Chondrocyte (in vitro differentiated cells): ENCODE measurements around the gene PDE5A. TPM values are rescaled to one million over a fixed set of nuclear protein-coding genes. Genes with fewer than 3 reads are reported as not detected.

Source experiments
- DNase-seq: peaks from one replicate; pipeline ENCODE4 v3.0.0; 2021; ENCODE audit warnings: mixed read lengths, low spot score
- H3K27ac Mint-ChIP-seq: one replicate; pipeline ENCODE4 v1.8.0; 2021; ENCODE audit warnings: mild to moderate bottlenecking, moderate library complexity, mixed read lengths; ENCODE audit not compliant: unreplicated experiment
- H3K27me3 Mint-ChIP-seq: 2 replicates; pipeline ENCODE4 v1.8.0; 2021; ENCODE audit warnings: low read depth, mixed read lengths
- H3K36me3 Mint-ChIP-seq: 2 replicates; pipeline ENCODE4 v1.8.0; 2021; ENCODE audit warnings: low read depth, mixed read lengths
- H3K4me1 Mint-ChIP-seq: 2 replicates; pipeline ENCODE4 v1.8.0; 2021; ENCODE audit warnings: low read depth, mild to moderate bottlenecking, mixed read lengths
- H3K4me3 Mint-ChIP-seq: one replicate; pipeline ENCODE4 v1.8.0; 2021; ENCODE audit warnings: mild to moderate bottlenecking, moderate library complexity, mixed read lengths; ENCODE audit not compliant: unreplicated experiment
- H3K9me3 Mint-ChIP-seq: 2 replicates; pipeline ENCODE4 v1.8.0; 2021; ENCODE audit warnings: low read depth, mixed read lengths
- total RNA-seq: library from RNA; stranded (reverse); gene quantifications from 3 replicates; pipeline ENCODE4 v1.2.1, GENCODE V29; 2021
- TF ChIP-seq, protein P1 (sequence below): fragments of 200-600 bp; sonication (generic); IDR thresholded peaks from 2 replicates; pipeline ENCODE4 v1.5.0; 2021; ENCODE audit warnings: antibody characterized with exemption, mild to moderate bottlenecking, moderate library complexity

The PDE5A gene
- total RNA-seq, 1 donor from 2014 or later, result 21.8 TPM

GRCh38 chr4:119625761-119626160 lies 2.8 kb downstream of the PDE5A start:
- H3K9me3 Mint-ChIP-seq, result peaks cover 3% of the 10 kb centered on the region
- no peak overlapping the region for H3K27ac Mint-ChIP-seq
- peak overlapping the region; percentile 85 for H3K4me3 Mint-ChIP-seq
- TF ChIP-seq, protein P1, sequence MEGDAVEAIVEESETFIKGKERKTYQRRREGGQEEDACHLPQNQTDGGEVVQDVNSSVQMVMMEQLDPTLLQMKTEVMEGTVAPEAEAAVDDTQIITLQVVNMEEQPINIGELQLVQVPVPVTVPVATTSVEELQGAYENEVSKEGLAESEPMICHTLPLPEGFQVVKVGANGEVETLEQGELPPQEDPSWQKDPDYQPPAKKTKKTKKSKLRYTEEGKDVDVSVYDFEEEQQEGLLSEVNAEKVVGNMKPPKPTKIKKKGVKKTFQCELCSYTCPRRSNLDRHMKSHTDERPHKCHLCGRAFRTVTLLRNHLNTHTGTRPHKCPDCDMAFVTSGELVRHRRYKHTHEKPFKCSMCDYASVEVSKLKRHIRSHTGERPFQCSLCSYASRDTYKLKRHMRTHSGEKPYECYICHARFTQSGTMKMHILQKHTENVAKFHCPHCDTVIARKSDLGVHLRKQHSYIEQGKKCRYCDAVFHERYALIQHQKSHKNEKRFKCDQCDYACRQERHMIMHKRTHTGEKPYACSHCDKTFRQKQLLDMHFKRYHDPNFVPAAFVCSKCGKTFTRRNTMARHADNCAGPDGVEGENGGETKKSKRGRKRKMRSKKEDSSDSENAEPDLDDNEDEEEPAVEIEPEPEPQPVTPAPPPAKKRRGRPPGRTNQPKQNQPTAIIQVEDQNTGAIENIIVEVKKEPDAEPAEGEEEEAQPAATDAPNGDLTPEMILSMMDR, result no peak
- H3K27me3 Mint-ChIP-seq, result no peaks in the 10 kb centered on the region
- H3K36me3 Mint-ChIP-seq, result no peaks in the 10 kb centered on the region
- peaks cover 29% of the 10 kb centered on the region for H3K4me1 Mint-ChIP-seq
- DNase-seq, result no peak

DNA sequence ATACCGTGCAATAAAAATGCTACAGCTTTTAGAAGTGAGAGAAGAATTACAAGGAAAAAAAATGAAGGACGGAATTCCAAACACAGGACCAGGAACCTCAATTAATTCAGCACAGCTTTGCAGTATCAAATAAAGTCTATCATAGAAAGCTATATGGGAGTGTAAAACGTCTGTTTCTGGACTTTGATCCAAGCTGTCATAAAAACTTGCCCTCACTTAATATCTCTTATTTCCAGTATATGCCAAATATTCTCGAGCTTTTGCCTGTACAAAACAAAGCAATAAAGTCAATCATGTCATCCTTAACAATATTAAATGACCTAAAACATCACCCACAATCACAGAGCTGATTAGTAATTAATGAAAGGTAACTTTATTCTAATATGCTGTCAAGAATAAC lies 4.2 kb downstream of the PDE5A start:
- no peaks in the 10 kb centered on the region for H3K27me3 Mint-ChIP-seq
- peaks cover 29% of the 10 kb centered on the region for H3K4me1 Mint-ChIP-seq
- H3K36me3 Mint-ChIP-seq, result no peaks in the 10 kb centered on the region
- no peak for DNase-seq
- no peak overlapping the region for H3K4me3 Mint-ChIP-seq
- TF ChIP-seq, protein P1, result no peak
- H3K27ac Mint-ChIP-seq, result no peak overlapping the region
- peaks cover 3% of the 10 kb centered on the region for H3K9me3 Mint-ChIP-seq

DNA sequence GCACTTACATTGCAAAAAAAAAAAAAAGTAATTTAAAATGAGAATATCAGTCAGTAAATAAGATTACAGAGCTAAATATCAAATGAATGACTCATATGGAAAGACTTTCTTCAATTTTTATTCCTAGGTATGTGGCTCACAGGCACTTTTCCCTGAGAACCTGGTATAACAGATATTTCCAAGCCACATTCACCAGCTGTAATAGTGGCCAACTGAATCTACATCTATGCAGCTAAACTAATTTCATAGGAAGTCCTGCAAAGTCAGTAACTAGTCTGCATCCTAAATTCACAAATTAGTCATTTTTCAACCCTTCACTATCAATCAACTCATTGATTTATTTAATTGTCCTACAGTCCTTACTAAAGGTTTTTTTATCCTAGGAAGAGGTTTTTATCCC lies 5.6 kb downstream of the PDE5A start:
- peak overlapping the region; percentile 66 for H3K27ac Mint-ChIP-seq
- no peaks in the 10 kb centered on the region for H3K27me3 Mint-ChIP-seq
- TF ChIP-seq, protein P1, result no peak
- H3K4me1 Mint-ChIP-seq, result peaks cover 24% of the 10 kb centered on the region
- DNase-seq, result no peak
- H3K36me3 Mint-ChIP-seq, result no peaks in the 10 kb centered on the region
- no peak overlapping the region for H3K4me3 Mint-ChIP-seq
- peaks cover 3% of the 10 kb centered on the region for H3K9me3 Mint-ChIP-seq

DNA sequence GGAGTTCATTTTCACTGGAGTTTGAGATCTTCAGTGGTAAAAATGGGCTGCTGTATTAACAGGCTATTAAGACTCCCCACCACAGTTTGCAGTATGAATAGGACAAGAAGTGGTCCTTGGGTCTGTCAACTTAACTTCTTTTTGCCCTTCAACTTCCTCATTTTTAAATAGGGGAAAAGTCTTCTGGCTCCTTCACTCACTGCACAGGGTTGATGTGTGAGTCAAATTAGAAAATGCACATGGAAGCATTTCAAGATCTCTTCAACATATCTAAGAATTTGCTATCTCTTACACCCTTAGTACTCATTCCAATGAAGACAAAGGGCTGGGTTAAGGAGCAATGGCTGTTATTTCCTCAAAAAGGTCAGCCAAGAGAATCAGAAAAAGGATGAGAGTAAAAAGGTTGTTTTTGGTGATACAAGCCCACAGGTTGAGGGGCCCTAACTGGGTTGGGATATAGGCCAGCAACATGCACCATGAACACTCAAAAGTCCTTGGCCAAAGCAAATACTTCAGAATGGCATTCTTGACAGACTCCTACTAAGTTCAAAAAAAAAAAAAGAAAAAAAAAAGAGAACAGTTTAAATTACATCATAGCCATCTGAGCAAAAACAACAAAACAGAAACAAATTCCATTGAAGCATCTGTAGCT lies 13.4 kb downstream of the PDE5A start:
- DNase-seq, result no peak
- TF ChIP-seq, protein P1, result no peak
- peaks cover 3% of the 10 kb centered on the region for H3K36me3 Mint-ChIP-seq
- H3K27ac Mint-ChIP-seq, result no peak overlapping the region
- H3K27me3 Mint-ChIP-seq, result no peaks in the 10 kb centered on the region
- peaks cover 5% of the 10 kb centered on the region for H3K9me3 Mint-ChIP-seq
- H3K4me1 Mint-ChIP-seq, result peaks cover 10% of the 10 kb centered on the region
- no peak overlapping the region for H3K4me3 Mint-ChIP-seq

GRCh38 chr4:119604266-119604665 lies 24.3 kb downstream of the PDE5A start:
- Mint-ChIP-seq H3K4me1 (peaks cover 2% of the 10 kb centered on the region), H3K9me3 (peaks cover under 1% of the 10 kb centered on the region), H3K4me3 (no peak overlapping the region), H3K27me3 (no peaks in the 10 kb centered on the region), H3K27ac (no peak overlapping the region), H3K36me3 (peaks cover 14% of the 10 kb centered on the region)
- no peak for DNase-seq
- TF ChIP-seq, protein P1, result no peak
